Measurements from ENCODE around the gene SAFB.
"Not testable (repeated sequence)": the region's sequence is repeated elsewhere in the genome, so short reads cannot be mapped to it uniquely, and the experiment has no call there.

Gene SAFB

DNA sequence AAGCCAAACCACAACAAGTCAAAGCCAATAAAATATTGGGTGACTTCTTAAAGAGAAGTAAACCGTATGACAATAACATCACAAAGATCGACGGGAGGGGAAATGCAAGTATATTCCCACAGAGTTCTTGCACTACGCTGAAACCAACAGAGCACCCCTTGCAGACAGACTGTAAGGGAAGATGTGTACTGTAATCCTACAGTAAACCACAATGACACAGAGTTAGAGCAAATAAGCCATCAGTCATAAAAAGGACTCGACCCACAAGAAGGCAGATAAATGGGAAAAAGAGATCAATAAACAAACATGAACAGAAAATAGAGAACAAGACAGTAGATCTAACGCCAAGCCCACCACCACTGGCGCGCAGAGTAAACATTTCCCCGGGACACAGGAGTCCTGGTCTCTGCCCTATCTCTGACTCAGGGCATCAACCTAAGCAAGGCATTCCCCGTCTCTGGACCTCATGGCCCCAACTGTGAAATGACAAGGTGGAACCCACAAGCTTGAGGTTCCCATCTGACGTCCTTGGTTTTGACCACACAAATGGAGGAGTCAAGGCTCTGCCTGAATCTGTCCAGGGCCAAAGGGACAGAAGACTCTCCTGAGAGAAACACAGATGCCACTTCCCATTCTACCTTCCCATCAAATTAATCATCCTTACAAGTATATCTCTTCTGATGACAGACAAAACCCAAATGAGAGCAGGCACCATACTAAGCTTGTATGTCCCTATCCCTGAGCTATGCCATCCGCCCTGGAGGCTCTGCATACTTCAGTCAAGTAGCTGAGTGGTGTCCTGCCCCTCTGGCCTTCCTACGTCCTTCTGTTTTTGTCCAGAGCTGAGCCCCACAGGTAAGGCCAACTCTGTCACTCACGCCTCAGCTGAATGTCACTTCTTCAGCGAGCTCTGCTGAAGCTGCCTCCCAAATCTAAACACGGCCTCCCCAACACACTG lies 15.3 kb upstream of the SAFB start:
- H2BK15ac ChIP-seq (ENCODE audit: low read length), result no peak overlapping the region
- no peaks in the 10 kb centered on the region for H3K27me3 ChIP-seq (ENCODE audit: control insufficient read depth in 3 of 3, insufficient read depth in 3 of 3, low read depth in 1 of 3, low read length in 3 of 3)
- H2AK5ac ChIP-seq (ENCODE audit: low read depth, low read length), result no peak overlapping the region
- no peak overlapping the region for H4K8ac ChIP-seq (ENCODE audit: low read depth, low read length)
- H4K91ac ChIP-seq (ENCODE audit: low read depth, low read length, poor library complexity), result no peak overlapping the region
- no peak overlapping the region for H3K27ac ChIP-seq (replicated peaks; ENCODE audit: low read length)
- no peak overlapping the region for H2BK12ac ChIP-seq (ENCODE audit: low read length)
- no peak overlapping the region for H3K4me2 ChIP-seq (ENCODE audit: insufficient read depth, low read length, poor library complexity, severe bottlenecking)
- no peak overlapping the region for H2BK5ac ChIP-seq (ENCODE audit: low read length)
- no peak overlapping the region for H3K14ac ChIP-seq (ENCODE audit: low read length)
- no peak overlapping the region for H3K9ac ChIP-seq (ENCODE audit: low read depth, low read length, poor library complexity)
- no peak overlapping the region for H3K18ac ChIP-seq (ENCODE audit: low read length)
- DNase-seq (ENCODE audit: low spot score), result no peak
- no CpG with 5 or more reads among the region's 16 CpGs for WGBS, 2 donors (ENCODE audit: extremely low coverage in 2 of 2, insufficient read length in 2 of 2, insufficient replicate concordance in 1 of 2)
- H3K9me3 ChIP-seq (replicated peaks in 1 of 2; ENCODE audit: control insufficient read depth in 2 of 2, insufficient read depth in 1 of 2, low read depth in 1 of 2, low read length in 2 of 2), result no peaks in the 10 kb centered on the region
- peaks cover 49 to 90% of the 10 kb centered on the region in 2 donors for H3K36me3 ChIP-seq (replicated peaks in 1 of 2; ENCODE audit: control insufficient read depth in 2 of 2, insufficient read depth in 2 of 2, low read length in 2 of 2)
- H2BK120ac ChIP-seq (ENCODE audit: low read depth, low read length), result no peak overlapping the region
- no peaks in the 10 kb centered on the region for H3K4me1 ChIP-seq (ENCODE audit: control insufficient read depth in 2 of 2, insufficient read depth in 1 of 2, low read depth in 1 of 2, low read length in 2 of 2)
- H2AFZ ChIP-seq (ENCODE audit: low read length), result no peak overlapping the region
- H3K4ac ChIP-seq (ENCODE audit: low read length), result no peak overlapping the region
- no peak overlapping the region for H3K4me3 ChIP-seq (ENCODE audit: low read length in 2 of 2)
- no peak overlapping the region for H3K23ac ChIP-seq (ENCODE audit: low read depth, low read length, poor library complexity)
- peaks cover 5% of the 10 kb centered on the region for H3K79me1 ChIP-seq (ENCODE audit: low read depth, low read length)

DNA sequence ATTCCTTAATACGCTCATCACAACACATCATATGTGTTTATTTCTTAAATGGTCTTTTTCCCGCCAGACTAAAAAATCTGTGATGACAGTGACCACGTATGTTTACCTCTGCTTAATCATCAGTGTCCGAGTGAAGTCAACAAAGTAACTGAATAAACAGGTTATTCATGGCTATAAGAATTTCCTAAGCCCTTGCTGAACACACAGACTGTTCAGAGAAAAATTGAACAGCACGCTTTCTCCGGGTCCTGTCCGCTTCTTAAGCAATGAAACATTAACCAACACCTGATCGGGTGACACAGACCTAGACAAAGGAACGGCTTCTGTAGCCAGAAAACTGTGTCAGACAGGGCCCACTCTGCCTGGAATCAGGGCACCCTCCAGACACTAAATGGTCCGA lies 14.6 kb upstream of the SAFB start:
- Histone ChIP-seq H3K27me3 (ENCODE audit: control insufficient read depth in 3 of 3, insufficient read depth in 3 of 3, low read depth in 1 of 3, low read length in 3 of 3) (no peaks in the 10 kb centered on the region), H3K18ac (ENCODE audit: low read length) (no peak overlapping the region), H2BK15ac (ENCODE audit: low read length) (no peak overlapping the region), H3K9ac (ENCODE audit: low read depth, low read length, poor library complexity) (no peak overlapping the region), H3K14ac (ENCODE audit: low read length) (no peak overlapping the region), H2BK5ac (ENCODE audit: low read length) (no peak overlapping the region), H3K36me3 (replicated peaks in 1 of 2; ENCODE audit: control insufficient read depth in 2 of 2, insufficient read depth in 2 of 2, low read length in 2 of 2) (peaks cover 54 to 90% of the 10 kb centered on the region in 2 donors), H2BK12ac (ENCODE audit: low read length) (no peak overlapping the region), H3K4me3 (ENCODE audit: low read length in 2 of 2) (no peak overlapping the region), H3K79me1 (ENCODE audit: low read depth, low read length) (peaks cover 5% of the 10 kb centered on the region), H3K4ac (ENCODE audit: low read length) (no peak overlapping the region), H4K91ac (ENCODE audit: low read depth, low read length, poor library complexity) (no peak overlapping the region), H2AFZ (ENCODE audit: low read length) (no peak overlapping the region), H3K4me2 (ENCODE audit: insufficient read depth, low read length, poor library complexity, severe bottlenecking) (no peak overlapping the region), H3K23ac (ENCODE audit: low read depth, low read length, poor library complexity) (no peak overlapping the region), H3K4me1 (ENCODE audit: control insufficient read depth in 2 of 2, insufficient read depth in 1 of 2, low read depth in 1 of 2, low read length in 2 of 2) (no peaks in the 10 kb centered on the region), H2AK5ac (ENCODE audit: low read depth, low read length) (no peak overlapping the region), H4K8ac (ENCODE audit: low read depth, low read length) (no peak overlapping the region), H2BK120ac (ENCODE audit: low read depth, low read length) (no peak overlapping the region), H3K9me3 (replicated peaks in 1 of 2; ENCODE audit: control insufficient read depth in 2 of 2, insufficient read depth in 1 of 2, low read depth in 1 of 2, low read length in 2 of 2) (no peaks in the 10 kb centered on the region), H3K27ac (replicated peaks; ENCODE audit: low read length) (no peak overlapping the region)
- DNase-seq (ENCODE audit: low spot score), result no peak
- no CpG with 5 or more reads among the region's 10 CpGs for WGBS, 2 donors (ENCODE audit: extremely low coverage in 2 of 2, insufficient read length in 2 of 2, insufficient replicate concordance in 1 of 2)

GRCh38 chr19:5608766-5609165 lies 14.1 kb upstream of the SAFB start:
- not testable (repeated sequence) for H3K27ac ChIP-seq (replicated peaks; ENCODE audit: low read length); H2AFZ ChIP-seq (ENCODE audit: low read length); H3K4ac ChIP-seq (ENCODE audit: low read length); H3K23ac ChIP-seq (ENCODE audit: low read depth, low read length, poor library complexity); H3K9ac ChIP-seq (ENCODE audit: low read depth, low read length, poor library complexity); H2BK120ac ChIP-seq (ENCODE audit: low read depth, low read length); H3K27me3 ChIP-seq (ENCODE audit: control insufficient read depth in 3 of 3, insufficient read depth in 3 of 3, low read depth in 1 of 3, low read length in 3 of 3); H3K14ac ChIP-seq (ENCODE audit: low read length); H3K79me1 ChIP-seq (ENCODE audit: low read depth, low read length); H3K4me1 ChIP-seq (ENCODE audit: control insufficient read depth in 2 of 2, insufficient read depth in 1 of 2, low read depth in 1 of 2, low read length in 2 of 2); H3K9me3 ChIP-seq (replicated peaks in 1 of 2; ENCODE audit: control insufficient read depth in 2 of 2, insufficient read depth in 1 of 2, low read depth in 1 of 2, low read length in 2 of 2); H3K4me2 ChIP-seq (ENCODE audit: insufficient read depth, low read length, poor library complexity, severe bottlenecking); H2BK12ac ChIP-seq (ENCODE audit: low read length); H2BK15ac ChIP-seq (ENCODE audit: low read length); H3K18ac ChIP-seq (ENCODE audit: low read length); H2BK5ac ChIP-seq (ENCODE audit: low read length); H3K4me3 ChIP-seq (ENCODE audit: low read length in 2 of 2); H4K91ac ChIP-seq (ENCODE audit: low read depth, low read length, poor library complexity); DNase-seq (ENCODE audit: low spot score); H2AK5ac ChIP-seq (ENCODE audit: low read depth, low read length); H4K8ac ChIP-seq (ENCODE audit: low read depth, low read length)
- WGBS, 2 donors (ENCODE audit: extremely low coverage in 2 of 2, insufficient read length in 2 of 2, insufficient replicate concordance in 1 of 2), result no CpG with 5 or more reads among the region's 9 CpGs
- H3K36me3 ChIP-seq (replicated peaks in 1 of 2; ENCODE audit: control insufficient read depth in 2 of 2, insufficient read depth in 2 of 2, low read length in 2 of 2), result peaks cover 54 to 90% of the 10 kb centered on the region in 2 donors

DNA sequence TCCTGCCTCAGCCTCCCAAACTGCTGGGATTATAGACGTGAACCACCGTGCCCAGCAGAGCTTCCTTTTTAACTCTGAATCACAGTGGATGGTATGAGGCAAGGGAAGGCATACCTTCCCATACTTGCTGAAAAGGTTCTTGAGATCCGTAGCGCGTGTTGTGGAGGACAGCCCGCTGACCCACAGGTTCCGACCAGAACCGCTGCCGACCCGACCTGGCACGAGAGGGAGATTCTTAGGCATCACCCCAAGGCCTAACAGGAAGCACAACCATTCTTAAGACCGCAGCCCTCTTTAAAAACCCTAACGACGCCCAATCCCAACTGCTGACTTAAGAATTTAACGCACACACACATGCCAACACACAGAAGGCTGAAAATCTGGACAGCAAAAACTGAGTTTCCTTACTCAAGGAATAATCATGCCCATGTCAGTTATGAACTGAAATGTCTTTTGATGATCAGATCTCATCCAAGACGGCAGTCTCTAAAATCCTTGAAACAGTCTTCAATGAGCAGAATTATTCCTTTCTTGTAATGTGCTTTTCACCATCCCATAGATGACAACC lies 12.9 kb upstream of the SAFB start:
- H4K8ac ChIP-seq (ENCODE audit: low read depth, low read length), result no peak overlapping the region
- H4K91ac ChIP-seq (ENCODE audit: low read depth, low read length, poor library complexity), result no peak overlapping the region
- no peak overlapping the region for H3K4ac ChIP-seq (ENCODE audit: low read length)
- no peaks in the 10 kb centered on the region for H3K27me3 ChIP-seq (ENCODE audit: control insufficient read depth in 3 of 3, insufficient read depth in 3 of 3, low read depth in 1 of 3, low read length in 3 of 3)
- no peak overlapping the region for H3K4me2 ChIP-seq (ENCODE audit: insufficient read depth, low read length, poor library complexity, severe bottlenecking)
- peaks cover 54 to 90% of the 10 kb centered on the region in 2 donors for H3K36me3 ChIP-seq (replicated peaks in 1 of 2; ENCODE audit: control insufficient read depth in 2 of 2, insufficient read depth in 2 of 2, low read length in 2 of 2)
- no peak overlapping the region for H3K14ac ChIP-seq (ENCODE audit: low read length)
- H3K4me1 ChIP-seq (ENCODE audit: control insufficient read depth in 2 of 2, insufficient read depth in 1 of 2, low read depth in 1 of 2, low read length in 2 of 2), result no peaks in the 10 kb centered on the region
- no peak overlapping the region for H3K27ac ChIP-seq (replicated peaks; ENCODE audit: low read length)
- no peak overlapping the region for H2BK12ac ChIP-seq (ENCODE audit: low read length)
- no peak overlapping the region for H2AFZ ChIP-seq (ENCODE audit: low read length)
- no peak overlapping the region for H2BK120ac ChIP-seq (ENCODE audit: low read depth, low read length)
- H3K18ac ChIP-seq (ENCODE audit: low read length), result no peak overlapping the region
- H3K4me3 ChIP-seq (ENCODE audit: low read length in 2 of 2), result no peak overlapping the region
- no peak overlapping the region for H2AK5ac ChIP-seq (ENCODE audit: low read depth, low read length)
- no peak overlapping the region for H3K23ac ChIP-seq (ENCODE audit: low read depth, low read length, poor library complexity)
- WGBS, 2 donors (ENCODE audit: extremely low coverage in 2 of 2, insufficient read length in 2 of 2, insufficient replicate concordance in 1 of 2), result no CpG with 5 or more reads among the region's 16 CpGs
- H3K79me1 ChIP-seq (ENCODE audit: low read depth, low read length), result peaks cover 5% of the 10 kb centered on the region
- H2BK15ac ChIP-seq (ENCODE audit: low read length), result no peak overlapping the region
- H3K9me3 ChIP-seq (replicated peaks in 1 of 2; ENCODE audit: control insufficient read depth in 2 of 2, insufficient read depth in 1 of 2, low read depth in 1 of 2, low read length in 2 of 2), result no peaks in the 10 kb centered on the region
- no peak for DNase-seq (ENCODE audit: low spot score)
- H3K9ac ChIP-seq (ENCODE audit: low read depth, low read length, poor library complexity), result no peak overlapping the region
- no peak overlapping the region for H2BK5ac ChIP-seq (ENCODE audit: low read length)

All from neuronal stem cell (in vitro differentiated cells).